Measurements from ENCODE around the gene ANKRD23.
"Not testable (repeated sequence)": the region's sequence is repeated elsewhere in the genome, so short reads cannot be mapped to it uniquely, and the experiment has no call there.

The ANKRD23 gene
- total RNA-seq: 2.5 to 2.6 (median 2.6) reads per million in 3 donors

DNA sequence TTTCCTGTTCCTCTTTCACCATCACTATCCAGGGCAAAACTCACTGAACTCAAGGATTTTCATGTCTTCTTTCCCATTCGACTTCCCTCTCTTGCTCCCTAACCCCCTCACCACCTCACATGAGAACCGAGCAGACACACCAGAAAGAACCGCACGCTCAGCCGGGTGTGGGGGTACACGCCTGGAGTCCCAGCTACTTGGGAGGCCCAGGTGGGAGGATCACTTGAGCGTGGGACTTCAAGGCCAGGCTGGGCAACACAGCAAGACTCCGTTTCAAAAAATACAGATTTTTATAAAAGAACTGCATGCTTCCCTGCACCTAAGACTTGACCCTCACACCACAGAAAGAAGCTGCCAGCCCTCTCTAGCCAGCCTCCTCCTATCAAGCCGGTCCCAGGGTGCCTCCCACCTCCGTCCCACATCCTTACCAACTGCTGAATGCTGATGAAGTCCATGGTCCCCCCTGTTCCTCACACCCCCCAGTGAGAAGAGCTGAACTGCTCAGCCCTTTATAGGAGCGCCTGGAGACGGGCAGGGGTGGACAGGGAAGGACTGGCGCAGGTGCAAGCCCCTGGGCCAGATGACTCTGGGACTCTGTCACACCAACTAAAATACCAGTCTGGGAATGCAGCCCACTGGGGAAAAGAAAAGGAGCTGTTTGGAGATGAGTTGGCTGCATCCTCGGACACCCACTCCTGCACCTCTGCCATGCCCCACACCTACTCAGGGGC lies at the start of gene ANKRD23:
TSS of gene ANKRD23 (minus strand) at position 484 of the 731 bp plus-strand sequence. CDS start at position 455, 29 bp downstream.
- H3K9me3 ChIP-seq (ENCODE audit: control insufficient read depth, low read length): no peaks in the 10 kb centered on the region
- H3K36me3 ChIP-seq (ENCODE audit: control insufficient read depth, insufficient read depth, low read length): peaks cover 20% of the 10 kb centered on the region
- H3K4me3 ChIP-seq (ENCODE audit: insufficient read depth, low read depth, low read length, poor library complexity, severe bottlenecking): no peak within 1 kb of the TSS
- peaks cover 13% of the 10 kb centered on the region for H3K4me1 ChIP-seq (ENCODE audit: control insufficient read depth, insufficient read depth, low read length, poor library complexity, severe bottlenecking)
- DNase-seq: no peak
- H3K27ac ChIP-seq (ENCODE audit: insufficient read depth, low read length, poor library complexity, severe bottlenecking): no peak within 1 kb of the TSS
- no peaks in the 10 kb centered on the region for H3K27me3 ChIP-seq (replicated peaks; ENCODE audit: control insufficient read depth, insufficient read depth, low read length, poor library complexity, severe bottlenecking)

GRCh38 chr2:96891591-96892333 lies 47.9 kb upstream of the ANKRD23 start:
- H3K4me3 ChIP-seq (ENCODE audit: insufficient read depth, low read depth, low read length, poor library complexity, severe bottlenecking): no peak overlapping the region
- no peaks in the 10 kb centered on the region for H3K36me3 ChIP-seq (ENCODE audit: control insufficient read depth, insufficient read depth, low read length)
- H3K27ac ChIP-seq (ENCODE audit: insufficient read depth, low read length, poor library complexity, severe bottlenecking): no peak overlapping the region
- H3K4me1 ChIP-seq (ENCODE audit: control insufficient read depth, insufficient read depth, low read length, poor library complexity, severe bottlenecking): peaks cover 38% of the 10 kb centered on the region
- no peaks in the 10 kb centered on the region for H3K9me3 ChIP-seq (ENCODE audit: control insufficient read depth, low read length)
- H3K27me3 ChIP-seq (replicated peaks; ENCODE audit: control insufficient read depth, insufficient read depth, low read length, poor library complexity, severe bottlenecking): no peaks in the 10 kb centered on the region
- no peak for DNase-seq

DNA sequence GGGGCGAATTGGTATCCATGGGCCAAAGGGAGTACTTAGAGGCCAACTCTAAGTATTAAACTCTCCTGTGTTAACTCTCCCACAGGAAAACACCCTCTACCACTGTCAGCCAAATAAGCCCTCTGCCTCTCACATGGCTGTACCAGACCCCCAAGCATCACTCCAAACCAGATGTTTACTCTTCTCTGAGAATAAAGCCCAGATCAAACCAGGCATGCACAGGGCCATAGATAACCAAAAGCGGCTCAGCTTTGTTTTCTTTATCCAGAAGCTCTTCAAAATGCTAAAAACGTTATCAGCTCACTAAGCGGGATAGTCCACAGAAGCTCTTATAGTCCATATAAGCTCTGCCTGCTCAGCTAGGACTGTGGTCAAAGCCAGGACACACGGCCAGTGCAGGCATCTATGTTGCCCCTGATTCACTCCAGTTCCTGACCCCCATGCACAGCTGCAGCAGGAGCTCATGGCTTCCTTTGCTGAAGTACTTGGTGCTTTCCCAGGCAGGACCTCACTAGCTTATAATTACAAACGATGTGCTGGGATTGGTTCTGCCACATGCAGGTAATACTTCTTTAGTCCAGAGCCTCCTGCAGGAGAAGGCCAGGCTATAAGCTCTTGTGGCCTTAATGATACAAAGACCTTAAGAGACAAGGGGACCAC lies 47.0 kb upstream of the ANKRD23 start:
- no peak overlapping the region for H3K4me3 ChIP-seq (ENCODE audit: insufficient read depth, low read depth, low read length, poor library complexity, severe bottlenecking)
- no peaks in the 10 kb centered on the region for H3K27me3 ChIP-seq (replicated peaks; ENCODE audit: control insufficient read depth, insufficient read depth, low read length, poor library complexity, severe bottlenecking)

GRCh38 chr2:96890252-96890651 lies 46.4 kb upstream of the ANKRD23 start:
- Histone ChIP-seq H3K27me3 (replicated peaks; ENCODE audit: control insufficient read depth, insufficient read depth, low read length, poor library complexity, severe bottlenecking) (no peaks in the 10 kb centered on the region), H3K4me3 (ENCODE audit: insufficient read depth, low read depth, low read length, poor library complexity, severe bottlenecking) (no peak overlapping the region), H3K27ac (ENCODE audit: insufficient read depth, low read length, poor library complexity, severe bottlenecking) (no peak overlapping the region), H3K4me1 (ENCODE audit: control insufficient read depth, insufficient read depth, low read length, poor library complexity, severe bottlenecking) (peaks cover 24% of the 10 kb centered on the region), H3K36me3 (ENCODE audit: control insufficient read depth, insufficient read depth, low read length) (no peaks in the 10 kb centered on the region), H3K9me3 (ENCODE audit: control insufficient read depth, low read length) (no peaks in the 10 kb centered on the region)
- DNase-seq: no peak

More for the DNA sequence above, 47.0 kb upstream of the ANKRD23 start:
- Histone ChIP-seq H3K9me3 (ENCODE audit: control insufficient read depth, low read length) (no peaks in the 10 kb centered on the region), H3K4me1 (ENCODE audit: control insufficient read depth, insufficient read depth, low read length, poor library complexity, severe bottlenecking) (peaks cover 30% of the 10 kb centered on the region), H3K36me3 (ENCODE audit: control insufficient read depth, insufficient read depth, low read length) (no peaks in the 10 kb centered on the region), H3K27ac (ENCODE audit: insufficient read depth, low read length, poor library complexity, severe bottlenecking) (no peak overlapping the region)
- DNase-seq: no peak

- not testable (repeated sequence) for H3K36me3 ChIP-seq (ENCODE audit: control insufficient read depth, insufficient read depth, low read length); H3K27ac ChIP-seq (ENCODE audit: insufficient read depth, low read length, poor library complexity, severe bottlenecking); H3K9me3 ChIP-seq (ENCODE audit: control insufficient read depth, low read length); H3K27me3 ChIP-seq (replicated peaks; ENCODE audit: control insufficient read depth, insufficient read depth, low read length, poor library complexity, severe bottlenecking); H3K4me3 ChIP-seq (ENCODE audit: insufficient read depth, low read depth, low read length, poor library complexity, severe bottlenecking); DNase-seq
- H3K4me1 ChIP-seq (ENCODE audit: control insufficient read depth, insufficient read depth, low read length, poor library complexity, severe bottlenecking): peaks cover 22% of the 10 kb centered on the region
Measured at GRCh38 chr2:96889502-96889901, 45.7 kb upstream of the ANKRD23 start.

DNA sequence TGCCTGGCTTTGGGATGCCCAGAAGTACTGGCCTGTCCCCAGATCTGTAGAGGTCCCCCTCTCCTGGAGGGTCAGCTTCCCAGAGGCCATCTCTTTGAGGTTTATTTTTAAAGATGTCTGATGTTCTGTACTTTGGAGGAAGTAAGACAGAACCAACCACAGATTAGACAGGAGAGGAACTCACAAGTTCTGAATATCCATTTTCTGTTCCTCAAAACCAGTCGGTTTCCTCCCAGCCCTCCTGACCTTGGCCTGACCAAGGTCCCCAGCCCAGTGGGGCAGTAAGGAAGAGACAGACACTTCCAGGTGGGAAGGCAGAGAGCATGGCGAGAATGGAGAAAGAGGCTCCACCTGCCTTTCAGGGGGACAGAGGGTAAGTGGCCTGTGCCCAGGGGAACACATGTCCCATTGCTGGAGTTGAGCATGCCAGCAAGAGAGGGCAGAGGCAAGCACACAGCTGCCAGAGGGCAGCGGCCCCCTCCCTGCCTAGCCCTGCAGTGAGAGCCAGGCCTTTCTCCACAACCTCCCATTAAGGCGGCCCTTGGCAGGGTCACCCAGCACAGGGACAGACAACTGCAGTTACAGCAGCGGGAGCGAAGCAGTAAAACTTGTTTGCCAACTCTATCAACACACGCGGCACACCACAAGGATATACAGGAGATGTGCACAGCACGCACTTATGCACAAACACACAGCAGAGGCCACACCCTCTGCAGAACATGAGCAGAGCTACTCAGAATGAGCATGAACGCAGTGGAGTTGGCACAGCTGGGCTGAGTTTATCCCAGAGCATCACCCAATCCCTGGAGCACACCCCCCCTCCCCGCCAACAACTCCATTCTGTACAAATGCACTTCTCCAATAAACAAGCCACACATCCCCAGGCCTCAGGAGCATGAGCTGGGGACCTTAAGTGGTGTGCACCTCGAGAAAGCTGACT lies 44.5 kb upstream of the ANKRD23 start:
- no peaks in the 10 kb centered on the region for H3K9me3 ChIP-seq (ENCODE audit: control insufficient read depth, low read length)
- H3K4me3 ChIP-seq (ENCODE audit: insufficient read depth, low read depth, low read length, poor library complexity, severe bottlenecking): no peak overlapping the region
- H3K36me3 ChIP-seq (ENCODE audit: control insufficient read depth, insufficient read depth, low read length): no peaks in the 10 kb centered on the region
- H3K4me1 ChIP-seq (ENCODE audit: control insufficient read depth, insufficient read depth, low read length, poor library complexity, severe bottlenecking): peaks cover 22% of the 10 kb centered on the region
- H3K27ac ChIP-seq (ENCODE audit: insufficient read depth, low read length, poor library complexity, severe bottlenecking): no peak overlapping the region
- DNase-seq: no peak
- no peaks in the 10 kb centered on the region for H3K27me3 ChIP-seq (replicated peaks; ENCODE audit: control insufficient read depth, insufficient read depth, low read length, poor library complexity, severe bottlenecking)

DNA sequence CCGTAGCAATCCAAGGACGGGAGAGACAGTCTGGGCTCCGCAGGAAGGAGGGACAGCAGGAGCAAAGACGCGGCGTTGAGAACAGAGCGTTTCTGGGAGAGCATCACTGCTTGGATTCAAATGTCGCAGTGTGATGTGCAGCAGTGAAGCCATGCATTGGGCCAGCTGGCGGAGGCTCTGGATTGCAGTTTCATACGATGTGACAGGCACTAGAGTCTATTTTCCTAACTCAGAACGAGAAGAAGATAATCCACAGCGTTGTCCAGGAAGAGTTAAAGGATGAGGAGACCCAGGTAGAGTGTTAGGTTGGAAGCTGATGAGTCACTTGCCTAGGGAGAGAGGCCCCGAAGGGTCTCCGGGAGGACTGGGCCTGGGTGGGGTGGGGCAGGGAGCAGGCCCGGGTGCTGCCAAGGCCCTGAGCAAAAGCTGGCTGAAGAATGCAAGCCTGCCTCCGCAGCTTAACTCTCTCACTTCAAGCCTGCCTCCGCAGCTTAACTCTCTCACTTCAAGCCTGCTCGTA lies 43.7 kb upstream of the ANKRD23 start:
- H3K27ac ChIP-seq (ENCODE audit: insufficient read depth, low read length, poor library complexity, severe bottlenecking): no peak overlapping the region
- peaks cover 21% of the 10 kb centered on the region for H3K4me1 ChIP-seq (ENCODE audit: control insufficient read depth, insufficient read depth, low read length, poor library complexity, severe bottlenecking)
- H3K4me3 ChIP-seq (ENCODE audit: insufficient read depth, low read depth, low read length, poor library complexity, severe bottlenecking): no peak overlapping the region
- H3K36me3 ChIP-seq (ENCODE audit: control insufficient read depth, insufficient read depth, low read length): no peaks in the 10 kb centered on the region
- H3K9me3 ChIP-seq (ENCODE audit: control insufficient read depth, low read length): no peaks in the 10 kb centered on the region
- H3K27me3 ChIP-seq (replicated peaks; ENCODE audit: control insufficient read depth, insufficient read depth, low read length, poor library complexity, severe bottlenecking): no peaks in the 10 kb centered on the region
- DNase-seq: no peak

GRCh38 chr2:96885432-96886347 lies 41.9 kb upstream of the ANKRD23 start:
- H3K4me1 ChIP-seq (ENCODE audit: control insufficient read depth, insufficient read depth, low read length, poor library complexity, severe bottlenecking): peaks cover 2% of the 10 kb centered on the region
- no peaks in the 10 kb centered on the region for H3K36me3 ChIP-seq (ENCODE audit: control insufficient read depth, insufficient read depth, low read length)
- no peaks in the 10 kb centered on the region for H3K9me3 ChIP-seq (ENCODE audit: control insufficient read depth, low read length)
- no peak for DNase-seq
- H3K27me3 ChIP-seq (replicated peaks; ENCODE audit: control insufficient read depth, insufficient read depth, low read length, poor library complexity, severe bottlenecking): no peaks in the 10 kb centered on the region
- no peak overlapping the region for H3K27ac ChIP-seq (ENCODE audit: insufficient read depth, low read length, poor library complexity, severe bottlenecking)
- H3K4me3 ChIP-seq (ENCODE audit: insufficient read depth, low read depth, low read length, poor library complexity, severe bottlenecking): no peak overlapping the region
